SK-N-MC (cell line): ENCODE results near the gene PMPCB.

Experiments used
- EZH2 ChIP-seq: fragments of 200-600 bp; sonication (generic); IDR thresholded peaks from one replicate; pipeline ENCODE4 v1.6.1; 2017; ENCODE audit warnings: antibody characterized with exemption
- POLR2AphosphoS5 ChIP-seq: IDR thresholded peaks from 2 replicates; pipeline ENCODE4 v1.6.1; 2012; ENCODE audit warnings: mild to moderate bottlenecking, low read depth, low read length, borderline replicate concordance

- TF ChIP-seq EZH2, result no peak
- no peak for TF ChIP-seq POLR2AphosphoS5
Observed at GRCh38 chr7:103343332-103343731, 46.1 kb downstream of the PMPCB start.
